ENCODE data around the gene MIGA2. TPM values are rescaled to one million over a fixed set of nuclear protein-coding genes. Genes with fewer than 3 reads are reported as not detected.

MIGA2 gene
- total and polyA plus RNA-seq, 2 experiments from 2014 or later = 19.3 to 47.8 TPM

DNA sequence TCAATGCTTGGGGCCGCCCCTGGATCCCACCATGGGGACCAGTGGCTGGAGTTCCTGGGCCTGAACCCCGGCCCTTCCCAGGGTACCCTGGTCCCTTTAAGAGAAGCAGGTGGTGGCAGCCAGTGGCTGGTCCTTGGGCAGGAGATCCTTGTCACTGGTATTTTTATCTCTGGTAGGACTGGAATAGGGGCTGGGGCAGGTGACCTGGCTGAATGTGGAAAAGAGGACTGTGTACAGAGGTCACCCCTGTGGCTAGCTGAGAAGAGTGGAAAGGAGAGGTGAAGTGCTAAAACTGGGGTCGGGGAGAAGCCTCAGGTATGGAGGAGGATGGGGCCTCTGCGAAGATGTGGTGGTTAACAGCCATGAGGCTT lies 67.2 kb downstream of the MIGA2 start (continued):
- TF ChIP-seq, protein P1, sequence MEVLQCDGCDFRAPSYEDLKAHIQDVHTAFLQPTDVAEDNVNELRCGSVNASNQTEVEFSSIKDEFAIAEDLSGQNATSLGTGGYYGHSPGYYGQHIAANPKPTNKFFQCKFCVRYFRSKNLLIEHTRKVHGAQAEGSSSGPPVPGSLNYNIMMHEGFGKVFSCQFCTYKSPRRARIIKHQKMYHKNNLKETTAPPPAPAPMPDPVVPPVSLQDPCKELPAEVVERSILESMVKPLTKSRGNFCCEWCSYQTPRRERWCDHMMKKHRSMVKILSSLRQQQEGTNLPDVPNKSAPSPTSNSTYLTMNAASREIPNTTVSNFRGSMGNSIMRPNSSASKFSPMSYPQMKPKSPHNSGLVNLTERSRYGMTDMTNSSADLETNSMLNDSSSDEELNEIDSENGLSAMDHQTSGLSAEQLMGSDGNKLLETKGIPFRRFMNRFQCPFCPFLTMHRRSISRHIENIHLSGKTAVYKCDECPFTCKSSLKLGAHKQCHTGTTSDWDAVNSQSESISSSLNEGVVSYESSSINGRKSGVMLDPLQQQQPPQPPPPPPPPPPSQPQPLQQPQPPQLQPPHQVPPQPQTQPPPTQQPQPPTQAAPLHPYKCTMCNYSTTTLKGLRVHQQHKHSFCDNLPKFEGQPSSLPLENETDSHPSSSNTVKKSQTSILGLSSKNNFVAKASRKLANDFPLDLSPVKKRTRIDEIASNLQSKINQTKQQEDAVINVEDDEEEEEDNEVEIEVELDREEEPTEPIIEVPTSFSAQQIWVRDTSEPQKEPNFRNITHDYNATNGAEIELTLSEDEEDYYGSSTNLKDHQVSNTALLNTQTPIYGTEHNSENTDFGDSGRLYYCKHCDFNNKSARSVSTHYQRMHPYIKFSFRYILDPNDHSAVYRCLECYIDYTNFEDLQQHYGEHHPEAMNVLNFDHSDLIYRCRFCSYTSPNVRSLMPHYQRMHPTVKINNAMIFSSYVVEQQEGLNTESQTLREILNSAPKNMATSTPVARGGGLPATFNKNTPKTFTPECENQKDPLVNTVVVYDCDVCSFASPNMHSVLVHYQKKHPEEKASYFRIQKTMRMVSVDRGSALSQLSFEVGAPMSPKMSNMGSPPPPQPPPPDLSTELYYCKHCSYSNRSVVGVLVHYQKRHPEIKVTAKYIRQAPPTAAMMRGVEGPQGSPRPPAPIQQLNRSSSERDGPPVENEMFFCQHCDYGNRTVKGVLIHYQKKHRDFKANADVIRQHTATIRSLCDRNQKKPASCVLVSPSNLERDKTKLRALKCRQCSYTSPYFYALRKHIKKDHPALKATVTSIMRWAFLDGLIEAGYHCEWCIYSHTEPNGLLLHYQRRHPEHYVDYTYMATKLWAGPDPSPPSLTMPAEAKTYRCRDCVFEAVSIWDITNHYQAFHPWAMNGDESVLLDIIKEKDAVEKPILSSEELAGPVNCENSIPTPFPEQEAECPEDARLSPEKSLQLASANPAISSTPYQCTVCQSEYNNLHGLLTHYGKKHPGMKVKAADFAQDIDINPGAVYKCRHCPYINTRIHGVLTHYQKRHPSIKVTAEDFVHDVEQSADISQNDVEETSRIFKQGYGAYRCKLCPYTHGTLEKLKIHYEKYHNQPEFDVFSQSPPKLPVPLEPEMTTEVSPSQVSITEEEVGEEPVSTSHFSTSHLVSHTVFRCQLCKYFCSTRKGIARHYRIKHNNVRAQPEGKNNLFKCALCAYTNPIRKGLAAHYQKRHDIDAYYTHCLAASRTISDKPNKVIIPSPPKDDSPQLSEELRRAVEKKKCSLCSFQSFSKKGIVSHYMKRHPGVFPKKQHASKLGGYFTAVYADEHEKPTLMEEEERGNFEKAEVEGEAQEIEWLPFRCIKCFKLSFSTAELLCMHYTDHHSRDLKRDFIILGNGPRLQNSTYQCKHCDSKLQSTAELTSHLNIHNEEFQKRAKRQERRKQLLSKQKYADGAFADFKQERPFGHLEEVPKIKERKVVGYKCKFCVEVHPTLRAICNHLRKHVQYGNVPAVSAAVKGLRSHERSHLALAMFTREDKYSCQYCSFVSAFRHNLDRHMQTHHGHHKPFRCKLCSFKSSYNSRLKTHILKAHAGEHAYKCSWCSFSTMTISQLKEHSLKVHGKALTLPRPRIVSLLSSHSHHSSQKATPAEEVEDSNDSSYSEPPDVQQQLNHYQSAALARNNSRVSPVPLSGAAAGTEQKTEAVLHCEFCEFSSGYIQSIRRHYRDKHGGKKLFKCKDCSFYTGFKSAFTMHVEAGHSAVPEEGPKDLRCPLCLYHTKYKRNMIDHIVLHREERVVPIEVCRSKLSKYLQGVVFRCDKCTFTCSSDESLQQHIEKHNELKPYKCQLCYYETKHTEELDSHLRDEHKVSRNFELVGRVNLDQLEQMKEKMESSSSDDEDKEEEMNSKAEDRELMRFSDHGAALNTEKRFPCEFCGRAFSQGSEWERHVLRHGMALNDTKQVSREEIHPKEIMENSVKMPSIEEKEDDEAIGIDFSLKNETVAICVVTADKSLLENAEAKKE (CRISPR knock-in tag; IDR thresholded peaks at IDR 0.05) = no peak
- TF ChIP-seq, protein P2, sequence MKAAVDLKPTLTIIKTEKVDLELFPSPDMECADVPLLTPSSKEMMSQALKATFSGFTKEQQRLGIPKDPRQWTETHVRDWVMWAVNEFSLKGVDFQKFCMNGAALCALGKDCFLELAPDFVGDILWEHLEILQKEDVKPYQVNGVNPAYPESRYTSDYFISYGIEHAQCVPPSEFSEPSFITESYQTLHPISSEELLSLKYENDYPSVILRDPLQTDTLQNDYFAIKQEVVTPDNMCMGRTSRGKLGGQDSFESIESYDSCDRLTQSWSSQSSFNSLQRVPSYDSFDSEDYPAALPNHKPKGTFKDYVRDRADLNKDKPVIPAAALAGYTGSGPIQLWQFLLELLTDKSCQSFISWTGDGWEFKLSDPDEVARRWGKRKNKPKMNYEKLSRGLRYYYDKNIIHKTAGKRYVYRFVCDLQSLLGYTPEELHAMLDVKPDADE (IDR thresholded peaks at IDR 0.05) = no peak
- TF ChIP-seq JUNB (IDR thresholded peaks at IDR 0.05; ENCODE audit: unreplicated experiment) (no peak), CREB1 (CRISPR knock-in tag; IDR thresholded peaks at IDR 0.05; ENCODE audit: low read depth) (no peak), NANOG (IDR thresholded peaks at IDR 0.05; ENCODE audit: borderline replicate concordance) (no peak), EZH2 (IDR thresholded peaks at IDR 0.05; ENCODE audit: low read depth, unreplicated experiment) (no peak), ZNF114 (CRISPR knock-in tag; IDR thresholded peaks at IDR 0.05) (no peak)

DNA sequence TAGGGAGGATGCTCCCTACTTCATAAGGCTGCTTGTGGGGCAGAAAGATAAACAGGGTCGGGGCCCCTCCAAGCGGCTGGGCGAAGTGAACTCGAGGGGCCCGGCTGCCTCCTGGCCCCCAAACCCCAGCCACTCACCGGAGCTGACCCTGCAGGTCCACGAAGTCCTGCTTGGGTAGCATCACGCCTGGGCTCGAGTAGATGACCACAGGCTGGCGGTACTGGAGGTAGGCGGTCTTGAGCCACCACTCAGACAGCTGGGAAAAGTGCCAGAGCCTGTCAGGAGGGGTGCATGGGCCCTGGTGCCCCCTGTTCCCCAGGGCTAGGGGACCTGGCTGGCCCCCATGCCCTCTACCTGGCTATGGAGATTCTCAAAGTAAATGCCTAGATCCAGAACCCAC lies 67.6 kb downstream of the MIGA2 start:
- no peaks in the 10 kb centered on the region for H3K36me3 ChIP-seq (ENCODE audit: insufficient read depth)
- H3K36me3 Mint-ChIP-seq (ENCODE audit: low read depth) = no peaks in the 10 kb centered on the region; the same call in 2 of the 3 replicates
- peaks cover 4% of the 10 kb centered on the region; the same call in 1 of the 2 replicates for H3K4me1 ChIP-seq (ENCODE audit: insufficient read depth)
- 0 out of 2 replicates have a peak, but pooled peaks cover under 1% of the 10 kb centered on the region for H3F3A ChIP-seq (replicated peaks; ENCODE audit: low read depth)
- no peaks in the 10 kb centered on the region for H3K79me2 ChIP-seq (replicated peaks; ENCODE audit: insufficient read depth)
- no peak overlapping the region for H3K4me3 Mint-ChIP-seq
- H3K4me2 ChIP-seq = no peak overlapping the region
- H3K27ac Mint-ChIP-seq = no peak overlapping the region
- no peak for DNase-seq (ENCODE audit: low spot score)
- no peak overlapping the region for H2AFZ ChIP-seq
- H3K4me3 ChIP-seq = no peak overlapping the region
- H3K9me2 ChIP-seq (ENCODE audit: insufficient read depth) = no peaks in the 10 kb centered on the region
- H3K27ac ChIP-seq (ENCODE audit: low read depth) = no peak overlapping the region
- peaks cover 15% of the 10 kb centered on the region for H3K27me3 Mint-ChIP-seq (ENCODE audit: insufficient read depth, low read depth, poor library complexity)
- peaks cover 4% of the 10 kb centered on the region for H3K27me3 ChIP-seq (ENCODE audit: insufficient read depth)
- peaks cover 6% of the 10 kb centered on the region; the same call in 2 of the 3 replicates for H3K4me1 Mint-ChIP-seq
- no peaks in the 10 kb centered on the region for H4K20me1 ChIP-seq (replicated peaks; ENCODE audit: insufficient read depth)
- no peaks in the 10 kb centered on the region for H3K9me3 Mint-ChIP-seq
- no peak for ATAC-seq
- TF ChIP-seq, protein P1 (CRISPR knock-in tag; IDR thresholded peaks at IDR 0.05) = no peak
- no peak for TF ChIP-seq POLR2AphosphoS5 (IDR thresholded peaks at IDR 0.05; ENCODE audit: low read depth)
- TF ChIP-seq, protein P2 (IDR thresholded peaks at IDR 0.05) = no peak
